Choroid plexus epithelial cell (primary cell): Measurements from ENCODE around the gene KIAA0825.

Experiments
- DNase-seq: peaks from one replicate; pipeline ENCODE4 v3.0.0-alpha.2; 2010; ENCODE audit warnings: low read depth
- H3K4me3 ChIP-seq: 2 replicates; pipeline ENCODE4 v1.5.1; 2011; ENCODE audit warnings: low read depth, mild to moderate bottlenecking, control low read depth, low read length, moderate library complexity
- CTCF ChIP-seq: conservative IDR thresholded peaks from 2 replicates; pipeline ENCODE4 v1.5.1; 2011; ENCODE audit warnings: low read depth, mild to moderate bottlenecking, control low read depth, inconsistent platforms, low read length, moderate library complexity

KIAA0825 gene

GRCh38 chr5:94218374-94218773 lies 400.0 kb downstream of the KIAA0825 start:
- H3K4me3 ChIP-seq: no peak overlapping the region
- TF ChIP-seq CTCF: no peak
- peak; percentile 57 for DNase-seq

- no peak overlapping the region for H3K4me3 ChIP-seq
- no peak for DNase-seq
- no peak for TF ChIP-seq CTCF
Observed at GRCh38 chr5:94217745-94218144, 400.7 kb downstream of the KIAA0825 start.

- TF ChIP-seq CTCF: no peak
- no peak for DNase-seq
- no peak overlapping the region for H3K4me3 ChIP-seq
Observed at GRCh38 chr5:94217216-94217615, 401.2 kb downstream of the KIAA0825 start.

GRCh38 chr5:94212476-94212875 lies 405.9 kb downstream of the KIAA0825 start:
- DNase-seq: no peak
- TF ChIP-seq CTCF: no peak
- H3K4me3 ChIP-seq: no peak overlapping the region

GRCh38 chr5:94209774-94210355 lies 408.5 kb downstream of the KIAA0825 start:
- H3K4me3 ChIP-seq: no peak overlapping the region
- no peak for DNase-seq
- TF ChIP-seq CTCF: no peak

- TF ChIP-seq CTCF: no peak
- H3K4me3 ChIP-seq: no peak overlapping the region
- no peak for DNase-seq
Observed at GRCh38 chr5:94209272-94209671, 409.1 kb downstream of the KIAA0825 start.

GRCh38 chr5:94199566-94199965 lies 418.8 kb downstream of the KIAA0825 start:
- no peak for TF ChIP-seq CTCF
- H3K4me3 ChIP-seq: no peak overlapping the region
- DNase-seq: no peak
